Tibial artery (tissue), 4 donors: ENCODE data around the gene FCHSD2.
A peak's percentile ranks its signal among the peaks of the same experiment; 100 is the strongest.

ENCODE experiments used
- DNase-seq, 2 donors: peaks; one replicate each; pipeline ENCODE4 v3.0.0-alpha.2; 2019
- H3K27ac ChIP-seq, 2 donors: fragments of 200-600 bp; sonication (generic) in 1 of 2; 1 replicate in 1 of 2; 2 replicates in 1 of 2; pipeline ENCODE4 v1.5.1; 2018 to 2019; ENCODE audit warnings: mild to moderate bottlenecking in 1 of 2
- H3K27me3 ChIP-seq, 2 donors: fragments of 200-600 bp; sonication (generic) in 1 of 2; one replicate each; pipeline versions ENCODE4 v1.5.1 to v1.6.0; 2016 to 2019
- H3K36me3 ChIP-seq, 3 donors: fragments of 200-600 bp; sonication (generic) in 2 of 3; one replicate each; pipeline ENCODE4 v1.5.1; 2016 to 2019; ENCODE audit warnings: mild to moderate bottlenecking in 2 of 3
- H3K4me1 ChIP-seq, 4 donors: fragments of 200-600 bp; sonication (generic) in 2 of 4; 1 replicate in 3 of 4; 2 replicates in 1 of 4; pipeline ENCODE4 v1.5.1; 2016 to 2019
- H3K4me3 ChIP-seq, 2 donors: fragments of 200-600 bp; sonication (generic) in 1 of 2; 1 replicate in 1 of 2; 2 replicates in 1 of 2; pipeline ENCODE4 v1.5.1; 2018 to 2019; ENCODE audit warnings: mild to moderate bottlenecking in 2 of 2
- H3K9me3 ChIP-seq, 3 donors: fragments of 200-600 bp; sonication (generic) in 1 of 3; one replicate each; pipeline ENCODE4 v1.5.1; 2016 to 2019
- intact Hi-C: fragments of 100-400 bp; cut with DNase I; formaldehyde crosslinking; loops from one replicate; pipeline ENCODE4 v1.15.0; 2023; ENCODE audit warnings: low total_unique reads
- TF ChIP-seq, protein P1 (sequence below), 2 experiments: fragments of 200-600 bp in 1 of 2; fragments of 450-650 bp in 1 of 2; IDR thresholded peaks; one replicate each; pipeline ENCODE4 v1.5.1; 2017 to 2019; ENCODE audit warnings: antibody characterized with exemption in 2 of 2, mild to moderate bottlenecking in 1 of 2, moderate library complexity in 1 of 2

Gene FCHSD2

DNA sequence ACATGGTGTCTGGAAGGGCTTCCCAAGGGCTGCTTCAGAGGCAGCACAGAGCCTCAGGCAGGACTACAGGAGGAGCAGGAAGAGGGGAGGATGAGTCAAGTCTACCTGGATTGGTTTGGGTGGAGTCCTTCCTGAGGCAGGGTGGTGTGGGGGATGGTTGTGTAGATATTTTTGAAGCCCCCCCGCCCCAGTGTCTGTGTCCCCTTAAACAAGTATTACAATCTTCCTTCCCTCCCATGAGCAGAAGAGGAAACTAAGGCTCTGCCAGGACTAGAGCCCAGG, 34.7 kb upstream of the FCHSD2 start:
- Histone ChIP-seq H3K4me3 (no peak overlapping the region), H3K27ac (peak overlapping the region; percentile 64 to 82), H3K4me1 (peaks cover 0 to 61% (median 42%) of the 10 kb centered on the region in 4 donors), H3K27me3 (no peaks in the 10 kb centered on the region), H3K36me3 (no peaks in the 10 kb centered on the region), H3K9me3 (no peaks in the 10 kb centered on the region)
- intact Hi-C loops = loop anchor here (5.0 kb wide), 1 partner anchor 450 kb away; no protein-coding TSS in a partner anchor
- TF ChIP-seq, protein P1, sequence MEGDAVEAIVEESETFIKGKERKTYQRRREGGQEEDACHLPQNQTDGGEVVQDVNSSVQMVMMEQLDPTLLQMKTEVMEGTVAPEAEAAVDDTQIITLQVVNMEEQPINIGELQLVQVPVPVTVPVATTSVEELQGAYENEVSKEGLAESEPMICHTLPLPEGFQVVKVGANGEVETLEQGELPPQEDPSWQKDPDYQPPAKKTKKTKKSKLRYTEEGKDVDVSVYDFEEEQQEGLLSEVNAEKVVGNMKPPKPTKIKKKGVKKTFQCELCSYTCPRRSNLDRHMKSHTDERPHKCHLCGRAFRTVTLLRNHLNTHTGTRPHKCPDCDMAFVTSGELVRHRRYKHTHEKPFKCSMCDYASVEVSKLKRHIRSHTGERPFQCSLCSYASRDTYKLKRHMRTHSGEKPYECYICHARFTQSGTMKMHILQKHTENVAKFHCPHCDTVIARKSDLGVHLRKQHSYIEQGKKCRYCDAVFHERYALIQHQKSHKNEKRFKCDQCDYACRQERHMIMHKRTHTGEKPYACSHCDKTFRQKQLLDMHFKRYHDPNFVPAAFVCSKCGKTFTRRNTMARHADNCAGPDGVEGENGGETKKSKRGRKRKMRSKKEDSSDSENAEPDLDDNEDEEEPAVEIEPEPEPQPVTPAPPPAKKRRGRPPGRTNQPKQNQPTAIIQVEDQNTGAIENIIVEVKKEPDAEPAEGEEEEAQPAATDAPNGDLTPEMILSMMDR (IDR thresholded peaks at IDR 0.05) = no peak
- DNase-seq = peak in 1 of 2 donors; percentile 60

GRCh38 chr11:73176145-73176873, 34.2 kb upstream of the FCHSD2 start:
- Histone ChIP-seq H3K9me3 (no peaks in the 10 kb centered on the region), H3K4me1 (peaks cover 0 to 61% (median 42%) of the 10 kb centered on the region in 4 donors), H3K27me3 (no peaks in the 10 kb centered on the region), H3K27ac (peak overlapping the region; percentile 72 to 82), H3K4me3 (no peak overlapping the region), H3K36me3 (no peaks in the 10 kb centered on the region)
- intact Hi-C loops = loop anchor here (5.0 kb wide), 1 partner anchor 449 kb away; no protein-coding TSS in a partner anchor
- TF ChIP-seq, protein P1 (IDR thresholded peaks at IDR 0.05) = no peak
- no peak for DNase-seq

DNA sequence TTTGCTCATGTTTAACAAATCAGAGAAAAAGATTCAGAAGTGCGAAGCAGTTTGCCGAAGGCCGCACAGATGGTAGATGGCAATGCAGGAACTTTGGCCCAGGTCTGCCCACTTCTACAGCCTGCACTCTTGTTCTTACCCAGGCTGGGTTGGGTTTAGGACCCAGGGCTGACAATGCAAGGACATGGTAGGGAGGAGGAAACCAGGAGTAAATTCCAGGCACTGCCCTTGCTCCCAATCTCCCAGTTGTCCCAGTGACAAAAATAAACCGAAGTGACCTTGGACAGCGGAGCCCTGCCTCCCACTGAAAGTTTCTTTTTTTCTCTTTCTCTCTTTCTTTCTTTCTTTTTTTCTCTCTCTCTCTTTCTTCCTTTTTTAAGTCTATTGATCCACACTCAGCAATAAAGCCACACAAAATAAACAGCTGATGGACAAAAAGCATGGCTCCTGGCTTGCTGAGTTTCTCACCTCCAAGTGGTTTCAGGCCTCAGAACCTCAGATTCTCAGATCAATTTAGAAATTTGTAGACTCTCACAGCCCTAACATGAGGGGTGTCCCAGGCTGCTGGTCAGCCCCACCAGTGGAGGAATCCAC, 33.5 kb upstream of the FCHSD2 start:
- Histone ChIP-seq H3K27me3 (no peaks in the 10 kb centered on the region), H3K27ac (peak overlapping the region; percentile 72 to 82), H3K36me3 (no peaks in the 10 kb centered on the region), H3K4me1 (peaks cover 0 to 61% (median 42%) of the 10 kb centered on the region in 4 donors), H3K9me3 (no peaks in the 10 kb centered on the region), H3K4me3 (no peak overlapping the region)
- DNase-seq = no peak
- intact Hi-C loops = loop anchor here (5.0 kb wide), 1 partner anchor 448 kb away; no protein-coding TSS in a partner anchor
- TF ChIP-seq, protein P1 (IDR thresholded peaks at IDR 0.05) = no peak

GRCh38 chr11:73174495-73174791, 32.3 kb upstream of the FCHSD2 start:
- no peak overlapping the region for H3K4me3 ChIP-seq
- TF ChIP-seq, protein P1 (IDR thresholded peaks at IDR 0.05) = no peak
- peak overlapping the region; percentile 72 to 82 for H3K27ac ChIP-seq
- no peaks in the 10 kb centered on the region for H3K36me3 ChIP-seq
- H3K27me3 ChIP-seq = no peaks in the 10 kb centered on the region
- H3K9me3 ChIP-seq = no peaks in the 10 kb centered on the region
- intact Hi-C loops = no loop called here
- H3K4me1 ChIP-seq = peaks cover 0 to 63% (median 44%) of the 10 kb centered on the region in 4 donors
- no peak for DNase-seq

GRCh38 chr11:73173755-73174494, 31.8 kb upstream of the FCHSD2 start:
- H3K4me3 ChIP-seq = no peak overlapping the region
- peak overlapping the region; percentile 72 to 82 for H3K27ac ChIP-seq
- intact Hi-C loops = no loop called here
- TF ChIP-seq, protein P1 (IDR thresholded peaks at IDR 0.05) = peak in 1 of 2 experiments; percentile 12
- no peaks in the 10 kb centered on the region for H3K27me3 ChIP-seq
- H3K36me3 ChIP-seq = no peaks in the 10 kb centered on the region
- H3K4me1 ChIP-seq = peaks cover 0 to 68% (median 46%) of the 10 kb centered on the region in 4 donors
- peak; percentile 65 to 94 for DNase-seq
- no peaks in the 10 kb centered on the region for H3K9me3 ChIP-seq
